Measurements from ENCODE around the gene CDK2. TPM values are rescaled to one million over a fixed set of nuclear protein-coding genes. Genes with fewer than 3 reads are reported as not detected.

Gene CDK2
- total and polyA plus RNA-seq, 3 donors from 2014 or later: 16.5 to 20.3 (median 19.8) TPM

DNA sequence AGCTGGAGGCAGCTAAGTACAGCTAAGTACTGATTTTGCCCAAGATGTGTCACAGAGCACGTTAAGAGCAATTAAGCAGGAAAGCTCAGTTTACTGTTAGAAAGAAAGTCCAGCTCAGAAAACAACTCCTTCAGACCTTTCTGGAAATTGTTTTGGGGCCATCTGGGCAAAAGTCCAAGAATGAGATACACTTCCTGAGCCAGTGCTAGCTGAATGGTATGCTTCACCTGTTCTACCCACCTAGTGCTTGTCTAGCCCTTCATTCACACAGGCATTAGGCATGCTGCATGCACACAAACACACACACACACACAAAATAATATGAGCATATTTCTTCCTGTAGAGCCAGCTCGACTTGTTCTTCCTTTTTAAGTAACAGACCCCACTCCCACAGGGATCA is 47.6 kb downstream of the CDK2 start:
- H3K27ac ChIP-seq: no peak overlapping the region
- WGBS, 2 donors: 63% methylated on average over 2 of the region's 2 CpGs
- no peak for DNase-seq

DNA sequence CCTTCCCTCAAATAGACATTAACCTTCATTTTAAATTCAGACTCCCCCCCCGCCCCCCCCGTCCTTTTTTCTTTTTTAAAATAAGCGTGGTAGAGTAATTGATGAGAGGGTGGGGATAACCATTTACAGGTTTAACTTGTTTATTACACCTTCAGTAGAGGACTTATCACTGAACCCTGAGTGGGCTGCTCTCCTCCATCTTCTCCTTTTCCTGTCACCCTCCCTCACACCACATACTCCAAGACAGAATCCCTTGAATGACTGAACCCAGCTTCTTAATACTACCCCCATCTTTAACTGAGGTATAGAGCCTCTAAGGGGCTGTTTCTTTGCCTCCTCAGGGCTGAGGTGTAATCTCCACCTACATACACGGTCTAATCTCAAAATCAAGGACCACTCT is 50.6 kb downstream of the CDK2 start:
- 74 to 90% methylated on average over 4 of the region's 4 CpGs for WGBS, 2 donors
- H3K27ac ChIP-seq: no peak overlapping the region
- H3K4me1 ChIP-seq: peaks cover 23% of the 10 kb centered on the region
- intact Hi-C loops (cut with DNase I; ENCODE audit: low total_unique reads): no loop called here
- DNase-seq: no peak
- H3K4me3 ChIP-seq: no peak overlapping the region
- no peaks in the 10 kb centered on the region for H3K36me3 ChIP-seq (ENCODE audit: low read depth, missing control alignments)
- TF ChIP-seq, protein P1, sequence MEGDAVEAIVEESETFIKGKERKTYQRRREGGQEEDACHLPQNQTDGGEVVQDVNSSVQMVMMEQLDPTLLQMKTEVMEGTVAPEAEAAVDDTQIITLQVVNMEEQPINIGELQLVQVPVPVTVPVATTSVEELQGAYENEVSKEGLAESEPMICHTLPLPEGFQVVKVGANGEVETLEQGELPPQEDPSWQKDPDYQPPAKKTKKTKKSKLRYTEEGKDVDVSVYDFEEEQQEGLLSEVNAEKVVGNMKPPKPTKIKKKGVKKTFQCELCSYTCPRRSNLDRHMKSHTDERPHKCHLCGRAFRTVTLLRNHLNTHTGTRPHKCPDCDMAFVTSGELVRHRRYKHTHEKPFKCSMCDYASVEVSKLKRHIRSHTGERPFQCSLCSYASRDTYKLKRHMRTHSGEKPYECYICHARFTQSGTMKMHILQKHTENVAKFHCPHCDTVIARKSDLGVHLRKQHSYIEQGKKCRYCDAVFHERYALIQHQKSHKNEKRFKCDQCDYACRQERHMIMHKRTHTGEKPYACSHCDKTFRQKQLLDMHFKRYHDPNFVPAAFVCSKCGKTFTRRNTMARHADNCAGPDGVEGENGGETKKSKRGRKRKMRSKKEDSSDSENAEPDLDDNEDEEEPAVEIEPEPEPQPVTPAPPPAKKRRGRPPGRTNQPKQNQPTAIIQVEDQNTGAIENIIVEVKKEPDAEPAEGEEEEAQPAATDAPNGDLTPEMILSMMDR (IDR thresholded peaks at IDR 0.05): no peak
- no peak for TF ChIP-seq POLR2A (IDR thresholded peaks at IDR 0.05)
- no peaks in the 10 kb centered on the region for H3K9me3 ChIP-seq
- no peaks in the 10 kb centered on the region for H3K27me3 ChIP-seq

More for the DNA sequence above, 47.6 kb downstream of the CDK2 start:
- TF ChIP-seq POLR2A (IDR thresholded peaks at IDR 0.05): no peak
- TF ChIP-seq, protein P1 (IDR thresholded peaks at IDR 0.05): no peak
- no peaks in the 10 kb centered on the region for H3K4me1 ChIP-seq
- no peaks in the 10 kb centered on the region for H3K9me3 ChIP-seq
- no peaks in the 10 kb centered on the region for H3K36me3 ChIP-seq (ENCODE audit: low read depth, missing control alignments)
- H3K27me3 ChIP-seq: no peaks in the 10 kb centered on the region
- intact Hi-C loops (cut with DNase I; ENCODE audit: low total_unique reads): no loop called here
- no peak overlapping the region for H3K4me3 ChIP-seq

DNA sequence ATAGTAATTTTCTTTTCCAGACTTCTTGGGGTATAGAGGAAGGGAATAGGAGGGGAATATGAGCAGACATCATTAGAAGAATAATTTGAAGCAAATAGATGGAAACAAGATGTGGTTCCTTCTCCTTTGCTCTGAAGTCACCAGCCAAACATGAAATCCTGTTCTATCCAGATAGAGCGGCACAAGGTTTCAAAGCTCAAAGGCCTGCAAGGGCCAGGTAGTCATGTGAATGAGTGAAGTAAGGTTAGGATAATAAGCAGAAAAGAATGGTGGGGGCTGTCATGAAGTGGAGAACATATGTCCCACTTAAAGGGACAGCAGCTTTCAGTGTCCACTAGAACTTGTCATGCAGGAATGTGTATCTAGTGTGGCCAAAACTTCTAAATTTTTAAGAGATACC is 51.7 kb downstream of the CDK2 start:
- WGBS, 2 donors: 100% methylated on average over 1 of the region's 1 CpG

DNA sequence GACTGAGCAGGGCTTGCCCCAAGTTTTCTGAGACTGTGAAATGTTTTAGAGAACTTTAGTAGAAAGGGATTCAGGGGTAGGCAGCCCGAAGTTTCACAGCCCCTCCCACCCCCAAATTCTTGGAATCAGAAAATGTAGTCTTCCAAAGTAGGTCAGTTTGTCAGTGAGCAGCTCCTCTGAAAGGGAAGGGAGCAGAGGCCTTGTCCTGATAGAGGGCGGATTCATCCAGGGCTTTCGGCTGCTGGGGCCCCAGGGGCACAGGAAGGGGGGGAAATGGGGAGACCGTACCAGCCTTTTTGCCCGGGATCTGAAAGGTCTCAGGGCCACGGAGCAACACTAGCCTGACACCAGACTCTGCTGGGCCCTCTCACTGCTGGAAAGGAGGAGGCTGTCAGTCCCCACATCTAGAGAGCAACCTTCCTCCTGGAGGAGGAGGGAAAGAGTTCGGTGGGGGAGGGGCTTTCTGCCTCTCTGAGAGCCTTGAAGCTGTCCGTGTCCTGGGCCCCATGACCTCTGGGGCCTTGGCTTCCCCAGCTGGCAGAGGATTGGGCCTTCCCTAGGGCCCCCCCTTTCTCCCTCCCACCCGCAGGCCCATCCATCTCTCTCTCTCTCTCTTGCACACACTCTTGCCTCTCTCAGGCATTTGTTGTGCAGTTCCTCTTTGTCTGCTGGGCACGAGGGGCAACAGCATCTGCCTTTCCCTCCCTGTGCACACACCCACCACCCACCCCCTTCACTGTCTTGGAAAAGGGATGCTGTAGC is 54.0 kb downstream of the CDK2 start, which contains the start of gene IKZF4:
Gene IKZF4 (plus strand): TSS at position 621 of the 762 bp plus-strand sequence. CDS start 451 bp downstream, outside the sequence.
- H3K4me3 ChIP-seq: peak within 1 kb of the TSS in 1 of 2 donors; percentile 34
- H3K9me3 ChIP-seq: no peaks in the 10 kb centered on the region
- peak within 1 kb of the TSS; percentile 48 to 80 for H3K27ac ChIP-seq
- DNase-seq: peak; percentile 77
- H3K4me1 ChIP-seq: peaks cover 24% of the 10 kb centered on the region
- no peaks in the 10 kb centered on the region for H3K36me3 ChIP-seq (ENCODE audit: low read depth, missing control alignments)
- 17 to 32% methylated on average over 7 to 10 of the region's 10 CpGs for WGBS, 2 donors
- H3K27me3 ChIP-seq: no peaks in the 10 kb centered on the region
- intact Hi-C loops (cut with DNase I; ENCODE audit: low total_unique reads): no loop called here
- TF ChIP-seq POLR2A (IDR thresholded peaks at IDR 0.05): no peak
- TF ChIP-seq, protein P1 (IDR thresholded peaks at IDR 0.05): no peak

More for the DNA sequence above, 51.7 kb downstream of the CDK2 start:
- Histone ChIP-seq H3K9me3 (no peaks in the 10 kb centered on the region), H3K4me1 (peaks cover 24% of the 10 kb centered on the region), H3K36me3 (ENCODE audit: low read depth, missing control alignments) (no peaks in the 10 kb centered on the region), H3K27me3 (no peaks in the 10 kb centered on the region), H3K27ac (no peak overlapping the region), H3K4me3 (no peak overlapping the region)
- DNase-seq: no peak
- intact Hi-C loops (cut with DNase I; ENCODE audit: low total_unique reads): no loop called here
- no peak for TF ChIP-seq POLR2A (IDR thresholded peaks at IDR 0.05)
- TF ChIP-seq, protein P1 (IDR thresholded peaks at IDR 0.05): no peak
